ENCODE results near the gene PORCN. TPM values are rescaled to one million over a fixed set of nuclear protein-coding genes. Genes with fewer than 3 reads are reported as not detected.

The PORCN gene
- total and polyA plus RNA-seq, 2 of the 13 experiments (the other 11 are each of a cell fraction or from before 2014, with no cell fraction given) = 3.9 to 5.8 TPM

DNA sequence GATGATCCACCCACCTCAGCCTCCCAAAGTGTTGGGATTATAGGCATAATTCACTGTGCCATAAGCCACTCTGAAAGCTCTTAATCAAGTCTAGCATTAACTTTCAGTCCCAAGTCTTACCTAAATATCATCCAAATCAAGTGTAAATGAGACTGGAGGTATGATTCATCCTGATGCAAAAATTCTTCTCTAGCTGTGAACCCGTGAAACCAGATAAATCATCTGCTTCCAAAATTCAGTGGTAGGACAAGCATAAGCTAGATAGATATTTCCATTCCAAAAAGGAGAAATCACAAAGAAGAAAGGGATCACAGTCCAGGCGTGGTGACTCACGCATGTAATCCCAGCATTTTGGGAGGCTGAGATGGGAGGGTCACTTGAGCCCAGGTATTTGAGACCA, 21.9 kb downstream of the PORCN start:
- ChIA-PET CTCF (ENCODE audit: low intra/inter-chr PET ratio, low total read pairs) (no interaction called here), POLR2A (interaction anchor here (1.7 to 2.1 kb wide), 2 partner anchors 8 to 9 kb away, joined by 4 to 6 read pairs; partner anchors contain the start of gene EBP)
- Histone ChIP-seq H2AFZ (ENCODE audit: low read length) (no peak overlapping the region), H3K27me3 (ENCODE audit: control insufficient read depth in 1 of 2, insufficient read depth in 2 of 2, low read length in 2 of 2) (no peaks in the 10 kb centered on the region), H3K4me3 (replicated peaks in 1 of 3; ENCODE audit: insufficient read depth in 1 of 3, low read depth in 2 of 3, low read length in 3 of 3) (no peak overlapping the region), H3K4me2 (ENCODE audit: low read depth, low read length) (no peak overlapping the region), H4K20me1 (ENCODE audit: insufficient read depth, low read length) (no peaks in the 10 kb centered on the region), H3K79me2 (ENCODE audit: insufficient read depth, low read length) (no peaks in the 10 kb centered on the region), H3K9ac (ENCODE audit: insufficient read depth, low read depth, low read length) (no peak overlapping the region), H3K27ac (ENCODE audit: extremely low read length, insufficient read depth, low read length) (no peak overlapping the region), H3K4me1 (ENCODE audit: insufficient read depth, low read length) (peaks cover 6% of the 10 kb centered on the region), H3K9me3 (ENCODE audit: low read length) (no peaks in the 10 kb centered on the region), H3K36me3 (replicated peaks in 1 of 2; ENCODE audit: control insufficient read depth in 1 of 2, insufficient read depth in 2 of 2, low read length in 2 of 2) (peaks cover 1 to 12% of the 10 kb centered on the region in 2 experiments; a peak in 2 of 5 replicates)
- FAIRE-seq (no peak), DNase-seq (ENCODE audit: low spot score) (no peak), ATAC-seq (no peak)
- no TSS peak for BruUV-seq (replicated peaks)
- 97% methylated on average over 3 of the region's 3 CpGs for WGBS (ENCODE audit: low lambda C conversion rate)
- in situ Hi-C loops (cut with HindIII; ENCODE audit: extremely low pct_ligation_motif_present, low pct_unique_long_range_greater_than_20kb) (no loop called here), intact Hi-C loops (cut with micrococcal nuclease; ENCODE audit: unreplicated experiment) (loop anchor here (10.0 kb wide), 1 partner anchor 56 kb away; the partner anchor contains the start of genes FTSJ1 and SLC38A5)
- TF ChIP-seq ZNF382 (CRISPR knock-in tag; IDR thresholded peaks at IDR 0.05; ENCODE audit: borderline replicate concordance) = no peak

DNA sequence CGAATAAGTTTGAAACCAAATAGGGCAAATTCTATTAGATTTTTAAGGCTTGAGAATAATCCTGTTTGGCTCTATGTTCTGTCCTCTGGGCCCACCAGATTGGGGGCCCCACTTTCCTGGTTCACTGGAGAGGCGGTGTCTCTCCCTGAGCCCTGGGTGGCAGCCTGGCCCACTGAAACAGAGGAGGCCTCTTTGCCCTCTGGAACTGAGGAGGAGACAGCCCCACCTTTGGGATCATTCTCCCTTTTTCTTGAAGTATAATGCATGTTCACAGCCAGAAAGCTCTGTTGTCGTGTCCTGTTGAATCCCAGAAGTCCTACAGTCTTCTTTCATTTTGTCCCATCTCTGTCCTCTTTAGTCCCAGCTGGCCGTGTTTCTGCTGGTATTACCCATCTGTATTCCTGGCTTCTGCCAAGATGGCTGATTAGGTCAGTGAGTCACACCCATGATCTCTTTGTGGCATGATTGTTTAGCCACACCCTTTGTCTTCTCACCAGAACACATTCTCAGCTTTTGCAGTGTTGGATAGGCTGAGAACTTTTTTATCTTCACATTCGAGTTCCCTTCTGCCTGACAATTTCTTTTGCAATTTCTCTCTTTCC, 22.7 kb downstream of the PORCN start:
- H3K27ac ChIP-seq (ENCODE audit: extremely low read length, insufficient read depth, low read length) = no peak overlapping the region
- WGBS (ENCODE audit: low lambda C conversion rate) = 77% methylated on average over 4 of the region's 5 CpGs
- POLR2A ChIA-PET = interaction anchor here (2.1 kb wide), 1 partner anchor 9 kb away, joined by 6 read pairs; the partner anchor contains the start of gene EBP
- H3K36me3 ChIP-seq (replicated peaks in 1 of 2; ENCODE audit: control insufficient read depth in 1 of 2, insufficient read depth in 2 of 2, low read length in 2 of 2) = peaks cover 1 to 12% of the 10 kb centered on the region in 2 experiments; a peak in 2 of 5 replicates
- intact Hi-C loops (cut with micrococcal nuclease; ENCODE audit: unreplicated experiment) (loop anchor here (10.0 kb wide), 1 partner anchor 57 kb away; the partner anchor contains the start of genes FTSJ1 and SLC38A5), in situ Hi-C loops (cut with HindIII; ENCODE audit: extremely low pct_ligation_motif_present, low pct_unique_long_range_greater_than_20kb) (no loop called here)
- H3K27me3 ChIP-seq (ENCODE audit: control insufficient read depth in 1 of 2, insufficient read depth in 2 of 2, low read length in 2 of 2) = no peaks in the 10 kb centered on the region
- no peak; the same call in 2 of the 3 replicates for ATAC-seq
- no peak for TF ChIP-seq CC2D1A (CRISPR knock-in tag; IDR thresholded peaks at IDR 0.05)
- TF ChIP-seq FOXK1 (CRISPR knock-in tag; IDR thresholded peaks at IDR 0.05; ENCODE audit: borderline replicate concordance, low read depth) = no peak
- TF ChIP-seq ZNF484 (CRISPR knock-in tag; IDR thresholded peaks at IDR 0.05; ENCODE audit: borderline replicate concordance, low read depth) = no peak
- TF ChIP-seq ZEB1 (IDR thresholded peaks at IDR 0.05; ENCODE audit: insufficient replicate concordance, low read depth) = no peak
- TF ChIP-seq RARA (CRISPR knock-in tag; IDR thresholded peaks at IDR 0.05) = no peak
- TF ChIP-seq NFYC (CRISPR knock-in tag; IDR thresholded peaks at IDR 0.05) = no peak
- no peak overlapping the region for H3K9ac ChIP-seq (ENCODE audit: insufficient read depth, low read depth, low read length)
- H3K79me2 ChIP-seq (ENCODE audit: insufficient read depth, low read length) = no peaks in the 10 kb centered on the region
- DNase-seq (ENCODE audit: low spot score) = no peak
- peak; percentile 21 for FAIRE-seq
- no peaks in the 10 kb centered on the region for H3K9me3 ChIP-seq (ENCODE audit: low read length)
- H4K20me1 ChIP-seq (ENCODE audit: insufficient read depth, low read length) = no peaks in the 10 kb centered on the region
- peaks cover 9% of the 10 kb centered on the region for H3K4me1 ChIP-seq (ENCODE audit: insufficient read depth, low read length)
- no peak overlapping the region for H2AFZ ChIP-seq (ENCODE audit: low read length)
- no peak overlapping the region for H3K4me3 ChIP-seq (replicated peaks in 1 of 3; ENCODE audit: insufficient read depth in 1 of 3, low read depth in 2 of 3, low read length in 3 of 3)
- no TSS peak for BruUV-seq (replicated peaks)
- CTCF ChIA-PET (ENCODE audit: low intra/inter-chr PET ratio, low total read pairs) = no interaction called here
- no peak overlapping the region for H3K4me2 ChIP-seq (ENCODE audit: low read depth, low read length)

Data from HepG2 (cell line).